CD14-positive monocyte (primary cell): ENCODE measurements around the gene NCAM1. TPM values are rescaled to one million over a fixed set of nuclear protein-coding genes. Genes with fewer than 3 reads are reported as not detected.

Experiments
- DNase-seq, 3 donors: peaks; one replicate each; pipeline ENCODE4 v3.0.0-alpha.2; 2011 to 2022
- H2AFZ ChIP-seq: 2 replicates; pipeline ENCODE4 v1.6.0; 2012; ENCODE audit warnings: mild to moderate bottlenecking, low read depth, low read length, inconsistent platforms; ENCODE audit not compliant: insufficient read depth, poor library complexity, severe bottlenecking
- H3K27ac ChIP-seq, 2 donors: 1 replicate in 1 of 2; 2 replicates in 1 of 2; pipeline ENCODE4 v1.5.1; 2012 to 2013; ENCODE audit warnings: low read length in 2 of 2, control low read depth in 1 of 2, inconsistent platforms in 1 of 2, low read depth in 1 of 2, mild to moderate bottlenecking in 1 of 2
- H3K27me3 ChIP-seq, 2 donors: one replicate each; pipeline versions ENCODE4 v1.6.0 to v1.6.1; 2011 to 2013; ENCODE audit warnings: low read length in 2 of 2; ENCODE audit not compliant: control insufficient read depth in 2 of 2, insufficient read depth in 2 of 2
- H3K36me3 ChIP-seq, 2 donors: replicated peaks in 1 of 2; 1 replicate in 1 of 2; 2 replicates in 1 of 2; pipeline versions ENCODE4 v1.5.1 to v1.6.1; 2012 to 2013; ENCODE audit warnings: low read length in 2 of 2, control low read depth in 1 of 2, inconsistent platforms in 1 of 2, mild to moderate bottlenecking in 1 of 2; ENCODE audit not compliant: insufficient read depth in 2 of 2, control insufficient read depth in 1 of 2
- H3K4me1 ChIP-seq, 2 donors: 1 replicate in 1 of 2; 2 replicates in 1 of 2; pipeline versions ENCODE4 v1.5.1 to v1.6.1; 2012 to 2013; ENCODE audit warnings: low read length in 2 of 2, control low read depth in 1 of 2, inconsistent platforms in 1 of 2, mild to moderate bottlenecking in 1 of 2, moderate library complexity in 1 of 2; ENCODE audit not compliant: insufficient read depth in 2 of 2, control insufficient read depth in 1 of 2
- H3K4me2 ChIP-seq: replicated peaks from 2 replicates; pipeline ENCODE3; 2012; ENCODE audit warnings: low read length, moderate library complexity, mild to moderate bottlenecking; ENCODE audit not compliant: poor library complexity, severe bottlenecking; ENCODE audit errors: extremely low read depth
- H3K4me3 ChIP-seq, 3 experiments: fragments of 200-600 bp in 1 of 3; sonication (generic) in 1 of 3; replicated peaks in 1 of 3; 1 replicate in 2 of 3; 2 replicates in 1 of 3; pipeline ENCODE4 v1.5.1; 2011 to 2013; ENCODE audit warnings: low read length in 3 of 3, mild to moderate bottlenecking in 3 of 3, control low read depth in 2 of 3, low read depth in 2 of 3, inconsistent platforms in 1 of 3, moderate library complexity in 1 of 3
- H3K79me2 ChIP-seq: 2 replicates; pipeline ENCODE4 v1.6.0; 2012; ENCODE audit warnings: mild to moderate bottlenecking, control low read depth, inconsistent platforms, low read length, moderate library complexity; ENCODE audit not compliant: insufficient read depth
- H3K9ac ChIP-seq: 2 replicates; pipeline ENCODE4 v1.6.0; 2017; ENCODE audit warnings: low read length, mild to moderate bottlenecking; ENCODE audit not compliant: insufficient read depth, poor library complexity, severe bottlenecking
- H3K9me3 ChIP-seq, 2 donors: replicated peaks in 1 of 2; 1 replicate in 1 of 2; 2 replicates in 1 of 2; pipeline versions ENCODE4 v1.5.1 to v1.6.1; 2012 to 2013; ENCODE audit warnings: low read length in 2 of 2, control low read depth in 1 of 2; ENCODE audit not compliant: control insufficient read depth in 1 of 2, insufficient read depth in 1 of 2
- H4K20me1 ChIP-seq: 2 replicates; pipeline ENCODE4 v1.6.0; 2012; ENCODE audit warnings: mild to moderate bottlenecking, low read length, control low read depth, moderate library complexity; ENCODE audit not compliant: insufficient read depth
- H3K27ac Mint-ChIP-seq, 7 donors: one replicate each; pipeline ENCODE4 v1.8.0; 2020; ENCODE audit warnings: mild to moderate bottlenecking in 7 of 7, mixed read lengths in 7 of 7, moderate library complexity in 6 of 7, inconsistent platforms in 2 of 7
- H3K27me3 Mint-ChIP-seq, 3 donors: one replicate each; pipeline ENCODE4 v1.8.0; 2021 to 2022; ENCODE audit warnings: low read depth in 3 of 3, mild to moderate bottlenecking in 3 of 3, mixed read lengths in 3 of 3, moderate library complexity in 3 of 3, inconsistent platforms in 1 of 3
- H3K36me3 Mint-ChIP-seq, 2 donors: one replicate each; pipeline ENCODE4 v1.8.0; 2020; ENCODE audit warnings: mixed read lengths in 2 of 2, inconsistent platforms in 1 of 2, mild to moderate bottlenecking in 1 of 2
- H3K4me1 Mint-ChIP-seq: one replicate; pipeline ENCODE4 v1.8.0; 2020; ENCODE audit warnings: mild to moderate bottlenecking, mixed read lengths
- H3K4me3 Mint-ChIP-seq, 2 donors: one replicate each; pipeline ENCODE4 v1.8.0; 2020; ENCODE audit warnings: mild to moderate bottlenecking in 2 of 2, mixed read lengths in 2 of 2, moderate library complexity in 1 of 2
- H3K9me3 Mint-ChIP-seq, 7 donors: one replicate each; pipeline ENCODE4 v1.8.0; 2020 to 2022; ENCODE audit warnings: mixed read lengths in 7 of 7, mild to moderate bottlenecking in 6 of 7, moderate library complexity in 6 of 7, inconsistent platforms in 2 of 7
- CTCF ChIP-seq: fragments of 200-600 bp; IDR thresholded peaks from one replicate; pipeline ENCODE4 v1.8.0; 2022; ENCODE audit warnings: antibody characterized with exemption, mild to moderate bottlenecking
- WGBS: methylation state at CpG from one replicate; pipeline ENCODE4 v1.1.5; 2013; ENCODE audit warnings: missing lambda C conversion rate; ENCODE audit not compliant: insufficient coverage; 5-methylcytosine and 5-hydroxymethylcytosine counted together
- intact Hi-C, 2 donors: fragments of 100-400 bp; cut with micrococcal nuclease; formaldehyde crosslinking; loops; one replicate each; pipeline versions ENCODE4 v1.15.0 to v1.15.1; 2023
- polyA plus RNA-seq, 3 donors: library from polyadenylated mRNA; depleted of rRNA in 1 of 3; unstranded in 2 of 3; stranded (reverse) in 1 of 3; fragments of 300-500 nt in 2 of 3; fragments of >200 nt in 1 of 3; fragmentation: Illumina TruSeq in 2 of 3; gene quantifications; 1 replicate in 2 of 3; 2 replicates in 1 of 3; pipeline ENCODE4 v1.2.3, GENCODE V29; 2012 to 2021

The NCAM1 gene
- polyA plus RNA-seq, 3 donors: 0.65 to 0.69 TPM; not detected in 1

- H3K4me1 ChIP-seq: peaks cover 38 to 40% of the 10 kb centered on the region in 2 donors
- intact Hi-C loops: no loop called here
- H2AFZ ChIP-seq: no peak overlapping the region
- no peaks in the 10 kb centered on the region for H3K36me3 ChIP-seq
- H3K9ac ChIP-seq: no peak overlapping the region
- no peak for DNase-seq
- H3K27ac ChIP-seq: no peak overlapping the region
- no peaks in the 10 kb centered on the region for H4K20me1 ChIP-seq
- H3K4me1 Mint-ChIP-seq: peaks cover 37% of the 10 kb centered on the region
- H3K27me3 Mint-ChIP-seq: peaks cover 11 to 17% (median 13%) of the 10 kb centered on the region in 3 donors
- H3K27me3 ChIP-seq: peaks cover 2 to 3% of the 10 kb centered on the region in 2 donors
- TF ChIP-seq CTCF: no peak
- 69% methylated on average over 6 of the region's 8 CpGs for WGBS
- H3K36me3 Mint-ChIP-seq: no peaks in the 10 kb centered on the region
- no peaks in the 10 kb centered on the region for H3K79me2 ChIP-seq
- no peaks in the 10 kb centered on the region for H3K9me3 ChIP-seq
- no peak overlapping the region for H3K27ac Mint-ChIP-seq
- no peak overlapping the region for H3K4me2 ChIP-seq
- no peak overlapping the region for H3K4me3 Mint-ChIP-seq
- H3K9me3 Mint-ChIP-seq: peaks cover 0 to 5% (median 0%) of the 10 kb centered on the region in 7 donors
- no peak overlapping the region for H3K4me3 ChIP-seq
Observed at GRCh38 chr11:113192121-113192925, 231.1 kb downstream of the NCAM1 start.

GRCh38 chr11:113193016-113193415 is 231.8 kb downstream of the NCAM1 start:
- Histone ChIP-seq H2AFZ (no peak overlapping the region), H3K27ac (no peak overlapping the region), H3K4me1 (peaks cover 32 to 33% of the 10 kb centered on the region in 2 donors), H4K20me1 (no peaks in the 10 kb centered on the region), H3K4me2 (no peak overlapping the region), H3K36me3 (no peaks in the 10 kb centered on the region), H3K9me3 (no peaks in the 10 kb centered on the region), H3K27me3 (peaks cover 2 to 3% of the 10 kb centered on the region in 2 donors), H3K4me3 (no peak overlapping the region), H3K79me2 (no peaks in the 10 kb centered on the region), H3K9ac (no peak overlapping the region)
- H3K4me3 Mint-ChIP-seq: no peak overlapping the region
- TF ChIP-seq CTCF: no peak
- H3K4me1 Mint-ChIP-seq: peaks cover 30% of the 10 kb centered on the region
- peaks cover 0 to 5% (median 0%) of the 10 kb centered on the region in 7 donors for H3K9me3 Mint-ChIP-seq
- intact Hi-C loops: no loop called here
- no peaks in the 10 kb centered on the region for H3K36me3 Mint-ChIP-seq
- no peak for DNase-seq
- H3K27me3 Mint-ChIP-seq: peaks cover 11 to 20% (median 13%) of the 10 kb centered on the region in 3 donors
- 94% methylated on average over 4 of the region's 7 CpGs for WGBS
- H3K27ac Mint-ChIP-seq: peak overlapping the region in 1 of 7 donors; percentile 28
